ENCODE data around the gene CDC42EP1.

CDC42EP1 gene

GRCh38 chr22:37560608-37561211, 430 bp downstream of the CDC42EP1 start:
- DNase-seq (ENCODE audit: low read depth in 2 of 2), result no peak

GRCh38 chr22:37561212-37562048, 1.1 kb downstream of the CDC42EP1 start:
- peak; percentile 64 to 70 for DNase-seq (ENCODE audit: low read depth in 2 of 2)

- DNase-seq (ENCODE audit: low read depth in 2 of 2), result no peak
These were observed 2.0 kb downstream of the CDC42EP1 start for GRCh38 chr22:37562049-37562875.

GRCh38 chr22:37563153-37564081, 3.1 kb downstream of the CDC42EP1 start:
- DNase-seq (ENCODE audit: low read depth in 2 of 2), result no peak

GRCh38 chr22:37564111-37564711, 3.9 kb downstream of the CDC42EP1 start:
- no peak for DNase-seq (ENCODE audit: low read depth in 2 of 2)

GRCh38 chr22:37565830-37566229, 5.5 kb downstream of the CDC42EP1 start:
- no peak for DNase-seq (ENCODE audit: low read depth in 2 of 2)

GRCh38 chr22:37566329-37566837, 6.1 kb downstream of the CDC42EP1 start:
- peak in 1 of 2 donors; percentile 50 for DNase-seq (ENCODE audit: low read depth in 2 of 2)

- peak; percentile 76 to 82 for DNase-seq (ENCODE audit: low read depth in 2 of 2)
These were observed 6.9 kb downstream of the CDC42EP1 start for GRCh38 chr22:37566903-37567798.

- no peak for DNase-seq (ENCODE audit: low read depth in 2 of 2)
These were observed 7.7 kb downstream of the CDC42EP1 start for GRCh38 chr22:37568012-37568411.

GRCh38 chr22:37568448-37569008, 8.2 kb downstream of the CDC42EP1 start:
- no peak for DNase-seq (ENCODE audit: low read depth in 2 of 2)

- no peak for DNase-seq (ENCODE audit: low read depth in 2 of 2)
These were observed 9.0 kb downstream of the CDC42EP1 start for GRCh38 chr22:37569009-37569920.

- no peak for DNase-seq (ENCODE audit: low read depth in 2 of 2)
These were observed 9.8 kb downstream of the CDC42EP1 start for GRCh38 chr22:37569921-37570660.

- DNase-seq (ENCODE audit: low read depth in 2 of 2), result no peak
These were observed 10.3 kb downstream of the CDC42EP1 start for GRCh38 chr22:37570661-37570976.

- no peak for DNase-seq (ENCODE audit: low read depth in 2 of 2)
These were observed 11.1 kb downstream of the CDC42EP1 start for GRCh38 chr22:37571258-37571991.

GRCh38 chr22:37571992-37572373, 11.7 kb downstream of the CDC42EP1 start:
- DNase-seq (ENCODE audit: low read depth in 2 of 2), result no peak

- no peak for DNase-seq (ENCODE audit: low read depth in 2 of 2)
These were observed 15.3 kb downstream of the CDC42EP1 start for GRCh38 chr22:37575490-37576003.

- DNase-seq (ENCODE audit: low read depth in 2 of 2), result no peak
These were observed 17.7 kb downstream of the CDC42EP1 start for GRCh38 chr22:37578002-37578401.

Measured in stimulated activated CD8-positive, alpha-beta memory T cell treated with anti-CD3 and anti-CD28 coated beads, Interleukin-7, amount 100 ng/mL, for 4 hours (primary cell).